Thoracic aorta (tissue), 2 donors: ENCODE data around the gene SETD2. TPM values are rescaled to one million over a fixed set of nuclear protein-coding genes. Genes with fewer than 3 reads are reported as not detected.

Experiments used
- ATAC-seq: fragments of 150-250 bp; one replicate; pipeline ENCODE4 v1.8.0; 2017; ENCODE audit warnings: low read depth; ENCODE audit not compliant: insufficient number of reproducible peaks, low FRiP score
- DNase-seq: peaks from one replicate; pipeline ENCODE4 v3.0.0-alpha.2; 2020; ENCODE audit warnings: low spot score
- H3K27ac ChIP-seq, 2 donors: fragments of 200-600 bp; sonication (generic); 1 replicate in 1 of 2; 2 replicates in 1 of 2; pipeline ENCODE4 v1.5.1; 2016; ENCODE audit warnings: mild to moderate bottlenecking in 2 of 2, moderate library complexity in 2 of 2
- H3K27me3 ChIP-seq: fragments of 200-600 bp; sonication (generic); replicated peaks from 2 replicates; pipeline ENCODE4 v1.6.0; 2016; ENCODE audit warnings: mild to moderate bottlenecking; ENCODE audit not compliant: insufficient read depth
- H3K36me3 ChIP-seq: fragments of 200-600 bp; sonication (generic); one replicate; pipeline ENCODE4 v1.5.1; 2016
- H3K4me1 ChIP-seq, 2 donors: fragments of 200-600 bp; sonication (generic); 1 replicate in 1 of 2; 2 replicates in 1 of 2; pipeline versions ENCODE4 v1.5.1 to v1.6.0; 2016; ENCODE audit warnings: low read depth in 2 of 2, mild to moderate bottlenecking in 1 of 2; ENCODE audit not compliant: control insufficient read depth in 1 of 2
- H3K4me3 ChIP-seq: fragments of 200-600 bp; sonication (generic); 2 replicates; pipeline ENCODE4 v1.5.1; 2016; ENCODE audit warnings: mild to moderate bottlenecking
- H3K9me3 ChIP-seq: fragments of 200-600 bp; sonication (generic); 2 replicates; pipeline ENCODE4 v1.5.1; 2016
- CTCF ChIP-seq: fragments of 200-600 bp; sonication (generic); IDR thresholded peaks from one replicate; pipeline ENCODE4 v1.5.1; 2019; ENCODE audit warnings: antibody characterized with exemption
- total RNA-seq, 2 donors: library from RNA; depleted of rRNA; stranded (reverse); fragments of >200 nt; gene quantifications; one replicate each; pipeline versions ENCODE4 v1.1.0 to v1.2.3, GENCODE V29; 2016

Gene SETD2
- total RNA-seq, 2 donors from 2014 or later = 44.3 to 78.9 TPM

- TF ChIP-seq CTCF = no peak
- H3K4me1 ChIP-seq = peaks cover 0 to 3% of the 10 kb centered on the region in 2 donors
- ATAC-seq = no peak
- no peak for DNase-seq
- no peaks in the 10 kb centered on the region for H3K27me3 ChIP-seq
- no peaks in the 10 kb centered on the region for H3K9me3 ChIP-seq
- H3K36me3 ChIP-seq = peaks cover 4% of the 10 kb centered on the region
- no peak overlapping the region for H3K27ac ChIP-seq
- peak overlapping the region; percentile 43 for H3K4me3 ChIP-seq
Measured at GRCh38 chr3:46987743-46988401, 176.0 kb downstream of the SETD2 start.

- Histone ChIP-seq H3K9me3 (no peaks in the 10 kb centered on the region), H3K36me3 (peaks cover 4% of the 10 kb centered on the region), H3K4me3 (no peak overlapping the region), H3K27ac (no peak overlapping the region), H3K27me3 (no peaks in the 10 kb centered on the region), H3K4me1 (peaks cover 0 to 3% of the 10 kb centered on the region in 2 donors)
- ATAC-seq (no peak), DNase-seq (no peak)
- no peak for TF ChIP-seq CTCF
Measured at GRCh38 chr3:46987319-46987742, 176.6 kb downstream of the SETD2 start.

- Histone ChIP-seq H3K9me3 (no peaks in the 10 kb centered on the region), H3K27ac (no peak overlapping the region), H3K36me3 (peaks cover 4% of the 10 kb centered on the region), H3K27me3 (no peaks in the 10 kb centered on the region), H3K4me3 (no peak overlapping the region), H3K4me1 (peaks cover 0 to 4% of the 10 kb centered on the region in 2 donors)
- ATAC-seq (no peak), DNase-seq (no peak)
- TF ChIP-seq CTCF = no peak
Measured at GRCh38 chr3:46986782-46987310, 177.1 kb downstream of the SETD2 start.

GRCh38 chr3:46986055-46986730 lies 177.7 kb downstream of the SETD2 start:
- Histone ChIP-seq H3K27ac (no peak overlapping the region), H3K27me3 (no peaks in the 10 kb centered on the region), H3K36me3 (no peaks in the 10 kb centered on the region), H3K9me3 (no peaks in the 10 kb centered on the region), H3K4me3 (no peak overlapping the region), H3K4me1 (peaks cover 0 to 6% of the 10 kb centered on the region in 2 donors)
- ATAC-seq = no peak
- DNase-seq = no peak
- no peak for TF ChIP-seq CTCF

GRCh38 chr3:46985588-46985987 lies 178.3 kb downstream of the SETD2 start:
- Histone ChIP-seq H3K4me3 (no peak overlapping the region), H3K27me3 (no peaks in the 10 kb centered on the region), H3K36me3 (no peaks in the 10 kb centered on the region), H3K27ac (no peak overlapping the region), H3K9me3 (no peaks in the 10 kb centered on the region), H3K4me1 (peaks cover 4 to 6% of the 10 kb centered on the region in 2 donors)
- no peak for DNase-seq
- ATAC-seq = no peak
- TF ChIP-seq CTCF = no peak
